Right lobe of liver (tissue), 4 donors: ENCODE measurements around the gene PARP1.

ENCODE experiments used
- CTCF ChIP-seq, 4 donors: fragments of 200-600 bp in 3 of 4; fragments of 450-650 bp in 1 of 4; IDR thresholded peaks; one replicate each; pipeline versions ENCODE4 v1.5.1 to v1.8.0; 2016 to 2022; ENCODE audit warnings: antibody characterized with exemption in 4 of 4, mild to moderate bottlenecking in 2 of 4
- POLR2A ChIP-seq: fragments of 450-650 bp; IDR thresholded peaks from one replicate; pipeline ENCODE4 v1.6.1; 2017; ENCODE audit warnings: antibody characterized with exemption, mild to moderate bottlenecking
- donor health status: DM: no; HTN: no; CAD: no.
- donor health status: DM: no; HTN: no; CAD: no.
- donor health status: DM: no; HTN: yes; CAD: no.

- TF ChIP-seq POLR2A (peak; percentile 86), CTCF (IDR thresholded peaks at IDR 0.05) (peak; percentile 83 to 98 (median 87))
These were observed at the start of gene PARP1 for GRCh38 chr1:226407497-226408284.
